ENCODE results near the gene CLDN9.

DNA sequence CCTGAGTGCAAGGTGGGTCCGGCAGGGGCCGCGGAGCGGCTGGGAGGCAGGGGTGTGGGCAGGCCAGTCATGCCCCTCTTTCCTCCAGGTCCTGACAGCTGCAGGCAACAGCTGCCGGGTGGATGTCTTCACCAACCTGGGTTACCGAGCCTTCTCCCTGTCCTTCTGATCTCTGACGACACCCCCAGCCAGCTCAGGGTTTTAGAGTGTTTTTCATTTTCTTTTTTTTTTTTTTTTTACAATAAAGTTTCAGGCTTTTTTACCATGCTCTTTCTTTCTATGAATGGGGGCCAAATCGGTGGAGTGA, 14.7 kb downstream of the CLDN9 start:
- TF ChIP-seq BMI1 (IDR thresholded peaks at IDR 0.05; ENCODE audit: low read length) (no peak), CBX3 (IDR thresholded peaks at IDR 0.05; ENCODE audit: borderline replicate concordance in 1 of 2, low read length in 2 of 2) (no peak), SMAD4 (CRISPR knock-in tag; conservative IDR thresholded peaks at IDR 0.05) (no peak), ZBTB34 (CRISPR knock-in tag; IDR thresholded peaks at IDR 0.05) (no peak), CTCF (IDR thresholded peaks at IDR 0.05 in 2 of 3, conservative IDR thresholded peaks at IDR 0.05 in 1 of 3; ENCODE audit: insufficient read depth in 2 of 3, low read depth in 1 of 3, low read length in 3 of 3) (no peak)
